ENCODE measurements around the gene USP48.
"Not testable (repeated sequence)": the region's sequence is repeated elsewhere in the genome, so short reads cannot be mapped to it uniquely, and the experiment has no call there.

USP48 gene

GRCh38 chr1:21767106-21767505 is 15.8 kb downstream of the USP48 start:
- H3K36me3 ChIP-seq (ENCODE audit: insufficient read depth, low read length); H3K27me3 ChIP-seq (ENCODE audit: control insufficient read depth, insufficient read depth, low read length); H3K9me3 ChIP-seq (replicated peaks; ENCODE audit: low read length); H3K9ac ChIP-seq (ENCODE audit: low read depth, low read length); H3K4me2 ChIP-seq (ENCODE audit: low read length); H3K4me3 ChIP-seq (ENCODE audit: low read length): not testable (repeated sequence)
- peaks cover 19% of the 10 kb centered on the region for H3K4me1 ChIP-seq (ENCODE audit: control insufficient read depth, insufficient read depth, low read length)

- H3K27me3 ChIP-seq (ENCODE audit: control insufficient read depth, insufficient read depth, low read length): no peaks in the 10 kb centered on the region
- H3K4me1 ChIP-seq (ENCODE audit: control insufficient read depth, insufficient read depth, low read length): peaks cover 19% of the 10 kb centered on the region
- H3K9me3 ChIP-seq (replicated peaks; ENCODE audit: low read length): no peaks in the 10 kb centered on the region
- no peaks in the 10 kb centered on the region for H3K36me3 ChIP-seq (ENCODE audit: insufficient read depth, low read length)
- H3K4me3 ChIP-seq (ENCODE audit: low read length): no peak overlapping the region
- no peak overlapping the region for H3K4me2 ChIP-seq (ENCODE audit: low read length)
- H3K9ac ChIP-seq (ENCODE audit: low read depth, low read length): no peak overlapping the region
Observed at GRCh38 chr1:21766210-21766609, 16.7 kb downstream of the USP48 start.

GRCh38 chr1:21764615-21765423 is 18.1 kb downstream of the USP48 start:
- no peaks in the 10 kb centered on the region for H3K27me3 ChIP-seq (ENCODE audit: control insufficient read depth, insufficient read depth, low read length)
- peaks cover 19% of the 10 kb centered on the region for H3K4me1 ChIP-seq (ENCODE audit: control insufficient read depth, insufficient read depth, low read length)
- H3K9ac ChIP-seq (ENCODE audit: low read depth, low read length): peak overlapping the region; percentile 56

GRCh38 chr1:21763694-21764419 is 19.1 kb downstream of the USP48 start:
- Histone ChIP-seq H3K9me3 (replicated peaks; ENCODE audit: low read length) (no peaks in the 10 kb centered on the region), H3K9ac (ENCODE audit: low read depth, low read length) (no peak overlapping the region), H3K4me1 (ENCODE audit: control insufficient read depth, insufficient read depth, low read length) (peaks cover 19% of the 10 kb centered on the region), H3K27me3 (ENCODE audit: control insufficient read depth, insufficient read depth, low read length) (no peaks in the 10 kb centered on the region), H3K4me2 (ENCODE audit: low read length) (peak overlapping the region; percentile 24), H3K4me3 (ENCODE audit: low read length) (no peak overlapping the region), H3K36me3 (ENCODE audit: insufficient read depth, low read length) (no peaks in the 10 kb centered on the region)

More at GRCh38 chr1:21764615-21765423, 18.1 kb downstream of the USP48 start:
- no peaks in the 10 kb centered on the region for H3K9me3 ChIP-seq (replicated peaks; ENCODE audit: low read length)
- H3K36me3 ChIP-seq (ENCODE audit: insufficient read depth, low read length): no peaks in the 10 kb centered on the region
- H3K4me2 ChIP-seq (ENCODE audit: low read length): peak overlapping the region; percentile 53
- H3K4me3 ChIP-seq (ENCODE audit: low read length): no peak overlapping the region

- Histone ChIP-seq H3K4me2 (ENCODE audit: low read length) (no peak overlapping the region), H3K9ac (ENCODE audit: low read depth, low read length) (no peak overlapping the region), H3K4me1 (ENCODE audit: control insufficient read depth, insufficient read depth, low read length) (peaks cover 19% of the 10 kb centered on the region), H3K27me3 (ENCODE audit: control insufficient read depth, insufficient read depth, low read length) (no peaks in the 10 kb centered on the region), H3K36me3 (ENCODE audit: insufficient read depth, low read length) (no peaks in the 10 kb centered on the region), H3K4me3 (ENCODE audit: low read length) (no peak overlapping the region), H3K9me3 (replicated peaks; ENCODE audit: low read length) (no peaks in the 10 kb centered on the region)
Observed at GRCh38 chr1:21763236-21763635, 19.7 kb downstream of the USP48 start.

GRCh38 chr1:21762022-21762404 is 20.9 kb downstream of the USP48 start:
- Histone ChIP-seq H3K9me3 (replicated peaks; ENCODE audit: low read length) (no peaks in the 10 kb centered on the region), H3K36me3 (ENCODE audit: insufficient read depth, low read length) (no peaks in the 10 kb centered on the region), H3K27me3 (ENCODE audit: control insufficient read depth, insufficient read depth, low read length) (no peaks in the 10 kb centered on the region), H3K4me2 (ENCODE audit: low read length) (no peak overlapping the region), H3K9ac (ENCODE audit: low read depth, low read length) (no peak overlapping the region), H3K4me3 (ENCODE audit: low read length) (no peak overlapping the region), H3K4me1 (ENCODE audit: control insufficient read depth, insufficient read depth, low read length) (peaks cover 19% of the 10 kb centered on the region)

GRCh38 chr1:21761052-21761451 is 21.9 kb downstream of the USP48 start:
- Histone ChIP-seq H3K4me2 (ENCODE audit: low read length) (no peak overlapping the region), H3K9ac (ENCODE audit: low read depth, low read length) (no peak overlapping the region), H3K36me3 (ENCODE audit: insufficient read depth, low read length) (no peaks in the 10 kb centered on the region), H3K9me3 (replicated peaks; ENCODE audit: low read length) (no peaks in the 10 kb centered on the region), H3K4me1 (ENCODE audit: control insufficient read depth, insufficient read depth, low read length) (peaks cover 19% of the 10 kb centered on the region), H3K27me3 (ENCODE audit: control insufficient read depth, insufficient read depth, low read length) (no peaks in the 10 kb centered on the region), H3K4me3 (ENCODE audit: low read length) (no peak overlapping the region)

- Histone ChIP-seq H3K27me3 (ENCODE audit: control insufficient read depth, insufficient read depth, low read length) (no peaks in the 10 kb centered on the region), H3K36me3 (ENCODE audit: insufficient read depth, low read length) (peaks cover 6% of the 10 kb centered on the region), H3K4me2 (ENCODE audit: low read length) (no peak overlapping the region), H3K9me3 (replicated peaks; ENCODE audit: low read length) (no peaks in the 10 kb centered on the region), H3K4me3 (ENCODE audit: low read length) (no peak overlapping the region), H3K4me1 (ENCODE audit: control insufficient read depth, insufficient read depth, low read length) (peaks cover 10% of the 10 kb centered on the region), H3K9ac (ENCODE audit: low read depth, low read length) (no peak overlapping the region)
Observed at GRCh38 chr1:21759818-21760217, 23.1 kb downstream of the USP48 start.

- H3K4me1 ChIP-seq (ENCODE audit: control insufficient read depth, insufficient read depth, low read length): peaks cover 4% of the 10 kb centered on the region
- no peaks in the 10 kb centered on the region for H3K27me3 ChIP-seq (ENCODE audit: control insufficient read depth, insufficient read depth, low read length)
- H3K9me3 ChIP-seq (replicated peaks; ENCODE audit: low read length): no peaks in the 10 kb centered on the region
- H3K36me3 ChIP-seq (ENCODE audit: insufficient read depth, low read length): peaks cover 13% of the 10 kb centered on the region
- H3K4me3 ChIP-seq (ENCODE audit: low read length): no peak overlapping the region
- no peak overlapping the region for H3K4me2 ChIP-seq (ENCODE audit: low read length)
- H3K9ac ChIP-seq (ENCODE audit: low read depth, low read length): no peak overlapping the region
Observed at GRCh38 chr1:21759182-21759581, 23.8 kb downstream of the USP48 start.

GRCh38 chr1:21758614-21759013 is 24.3 kb downstream of the USP48 start:
- H3K9ac ChIP-seq (ENCODE audit: low read depth, low read length): no peak overlapping the region
- H3K9me3 ChIP-seq (replicated peaks; ENCODE audit: low read length): no peaks in the 10 kb centered on the region
- H3K4me2 ChIP-seq (ENCODE audit: low read length): no peak overlapping the region
- peaks cover 16% of the 10 kb centered on the region for H3K36me3 ChIP-seq (ENCODE audit: insufficient read depth, low read length)
- no peaks in the 10 kb centered on the region for H3K4me1 ChIP-seq (ENCODE audit: control insufficient read depth, insufficient read depth, low read length)
- H3K4me3 ChIP-seq (ENCODE audit: low read length): no peak overlapping the region
- no peaks in the 10 kb centered on the region for H3K27me3 ChIP-seq (ENCODE audit: control insufficient read depth, insufficient read depth, low read length)

GRCh38 chr1:21756393-21757089 is 26.4 kb downstream of the USP48 start:
- Histone ChIP-seq H3K4me2 (ENCODE audit: low read length) (no peak overlapping the region), H3K27me3 (ENCODE audit: control insufficient read depth, insufficient read depth, low read length) (no peaks in the 10 kb centered on the region), H3K36me3 (ENCODE audit: insufficient read depth, low read length) (peaks cover 30% of the 10 kb centered on the region), H3K9ac (ENCODE audit: low read depth, low read length) (no peak overlapping the region), H3K4me3 (ENCODE audit: low read length) (no peak overlapping the region), H3K4me1 (ENCODE audit: control insufficient read depth, insufficient read depth, low read length) (no peaks in the 10 kb centered on the region), H3K9me3 (replicated peaks; ENCODE audit: low read length) (no peaks in the 10 kb centered on the region)
